ENCODE measurements around the gene ATP6V1G2. TPM values are rescaled to one million over a fixed set of nuclear protein-coding genes. Genes with fewer than 3 reads are reported as not detected.
A peak's percentile ranks its signal among the peaks of the same experiment; 100 is the strongest.
"Not testable (repeated sequence)": the region's sequence is repeated elsewhere in the genome, so short reads cannot be mapped to it uniquely, and the experiment has no call there.

The ATP6V1G2 gene
- total and polyA plus RNA-seq, 12 donors: 0.87 to 6.6 (median 3.1) TPM

- 65 to 85% (median 72%) methylated on average over 23 to 24 of the region's 24 CpGs for WGBS, 4 donors
- intact Hi-C loops (cut with DNase I): no loop called here
- Histone ChIP-seq H3K4me1 (replicated peaks in 1 of 2) (peaks cover 16 to 33% of the 10 kb centered on the region in 2 donors), H3K4me3 (no peak overlapping the region), H3K36me3 (replicated peaks in 1 of 2) (peaks cover 0 to 43% of the 10 kb centered on the region in 2 donors), H3K27me3 (no peaks in the 10 kb centered on the region), H3K9me3 (replicated peaks in 1 of 3) (no peaks in the 10 kb centered on the region), H3K27ac (peak overlapping the region in 4 of 5 donors; percentile 13 to 76 (median 43))
- TF ChIP-seq CTCF (IDR thresholded peaks at IDR 0.05) (no peak), POLR2A (IDR thresholded peaks at IDR 0.05) (no peak)
- no peak for DNase-seq
Measured at GRCh38 chr6:31557443-31558317, 11.3 kb upstream of the ATP6V1G2 start.

DNA sequence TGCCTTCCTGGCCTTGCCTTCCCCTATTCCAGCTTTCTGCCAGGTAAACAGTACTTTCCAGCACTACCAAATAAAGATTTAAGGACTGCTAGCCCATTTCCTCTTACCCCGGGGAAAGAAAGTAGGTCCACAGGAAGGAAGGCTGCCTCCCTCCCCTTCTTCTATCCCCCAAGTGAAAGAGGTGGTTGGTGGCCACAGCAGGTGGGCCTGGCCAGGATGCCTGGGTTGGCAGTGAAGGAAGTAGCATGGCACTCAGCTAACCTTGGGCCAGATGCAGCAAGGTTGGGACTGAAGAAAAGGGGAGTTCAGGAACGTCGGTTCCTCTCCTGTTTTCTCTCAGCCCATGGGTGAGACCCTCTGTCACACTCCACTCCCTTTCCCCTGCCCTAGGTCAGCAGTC, 9.9 kb upstream of the ATP6V1G2 start:
- WGBS, 4 donors: 63 to 78% (median 74%) methylated on average over 3 of the region's 3 CpGs
- TF ChIP-seq CTCF (IDR thresholded peaks at IDR 0.05) (no peak), POLR2A (IDR thresholded peaks at IDR 0.05) (no peak)
- no peak for DNase-seq
- H3K27ac ChIP-seq: no peak overlapping the region
- intact Hi-C loops (cut with DNase I): no loop called here
- no peak overlapping the region for H3K4me3 ChIP-seq
- no peaks in the 10 kb centered on the region for H3K27me3 ChIP-seq
- peaks cover 16 to 33% of the 10 kb centered on the region in 2 donors for H3K4me1 ChIP-seq (replicated peaks in 1 of 2)
- no peaks in the 10 kb centered on the region for H3K9me3 ChIP-seq (replicated peaks in 1 of 3)
- peaks cover 0 to 43% of the 10 kb centered on the region in 2 donors for H3K36me3 ChIP-seq (replicated peaks in 1 of 2)

DNA sequence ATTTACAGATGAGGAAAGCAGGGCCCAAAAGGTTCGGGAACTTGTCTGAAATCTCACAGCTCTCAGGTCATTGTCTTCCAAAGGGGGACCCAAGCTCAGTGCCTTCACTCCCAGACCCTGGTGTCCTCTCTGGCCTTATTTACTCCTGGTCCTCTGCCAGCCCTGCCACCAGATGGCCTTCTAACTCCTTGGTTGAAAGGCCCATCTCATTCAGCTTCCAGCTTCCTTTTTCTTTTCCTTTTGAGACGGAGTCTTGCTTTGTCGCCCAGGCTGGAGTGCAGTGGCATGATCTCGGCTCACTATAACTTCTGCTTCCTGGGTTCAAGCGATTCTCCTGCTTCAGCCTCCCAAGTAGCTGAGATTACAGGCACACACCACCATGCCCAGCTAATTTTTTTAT, 5.0 kb upstream of the ATP6V1G2 start:
- peak in 6 of 7 donors; percentile 53 to 83 (median 69) for DNase-seq
- 43 to 56% (median 48%) methylated on average over 5 of the region's 5 CpGs for WGBS, 4 donors
- Histone ChIP-seq H3K36me3 (replicated peaks in 1 of 2) (peaks cover 0 to 18% of the 10 kb centered on the region in 2 donors), H3K4me1 (replicated peaks in 1 of 2) (peaks cover 9 to 18% of the 10 kb centered on the region in 2 donors)
- H3K4me3 ChIP-seq; intact Hi-C loops (cut with DNase I); H3K27ac ChIP-seq; H3K27me3 ChIP-seq; H3K9me3 ChIP-seq (replicated peaks in 1 of 3): not testable (repeated sequence)
- peak; percentile 10 to 59 (median 43) for TF ChIP-seq CTCF (IDR thresholded peaks at IDR 0.05)

GRCh38 chr6:31548544-31548873, 2.1 kb upstream of the ATP6V1G2 start:
- peak overlapping the region in 1 of 4 donors; percentile 60 for H3K4me3 ChIP-seq
- WGBS, 4 donors: 94 to 95% (median 94%) methylated on average over 2 of the region's 2 CpGs
- no peak for DNase-seq
- H3K27me3 ChIP-seq: no peaks in the 10 kb centered on the region
- H3K36me3 ChIP-seq (replicated peaks in 1 of 2): peaks cover 0 to 11% of the 10 kb centered on the region in 2 donors
- H3K4me1 ChIP-seq (replicated peaks in 1 of 2): peaks cover 9 to 23% of the 10 kb centered on the region in 2 donors
- TF ChIP-seq CTCF (IDR thresholded peaks at IDR 0.05): no peak
- H3K27ac ChIP-seq: peak overlapping the region in 3 of 5 donors; percentile 63 to 83 (median 77)
- intact Hi-C loops (cut with DNase I): loop anchor here in 1 of 2 donors (5.0 kb wide), 1 partner anchor 49 kb away; no protein-coding TSS in a partner anchor
- no peaks in the 10 kb centered on the region for H3K9me3 ChIP-seq (replicated peaks in 1 of 3)

All from adrenal gland (tissue), 12 donors.